Spleen (tissue), 11 donors: Measurements from ENCODE around the gene DHRS2. TPM values are rescaled to one million over a fixed set of nuclear protein-coding genes. Genes with fewer than 3 reads are reported as not detected.

Experiments
- DNase-seq: peaks from one replicate; pipeline ENCODE4 v3.0.0-alpha.2; 2020
- H3K27ac ChIP-seq, 8 donors: fragments of 200-600 bp; sonication (generic) in 7 of 8; 1 replicate in 4 of 8; 2 replicates in 4 of 8; pipeline versions ENCODE4 v1.5.0 to v1.8.0; 2016 to 2021; ENCODE audit warnings: inconsistent platforms in 4 of 8, mild to moderate bottlenecking in 4 of 8, moderate library complexity in 1 of 8
- H3K27me3 ChIP-seq, 7 donors: fragments of 200-600 bp; sonication (generic) in 6 of 7; replicated peaks in 1 of 7; 1 replicate in 4 of 7; 2 replicates in 3 of 7; pipeline versions ENCODE4 v1.5.0 to v1.8.0; 2016 to 2021; ENCODE audit warnings: inconsistent platforms in 3 of 7, mild to moderate bottlenecking in 1 of 7
- H3K36me3 ChIP-seq, 6 donors: fragments of 200-600 bp; sonication (generic) in 5 of 6; 1 replicate in 4 of 6; 2 replicates in 2 of 6; pipeline versions ENCODE4 v1.5.0 to v1.8.0; 2016 to 2021; ENCODE audit warnings: inconsistent platforms in 2 of 6
- H3K4me1 ChIP-seq, 6 donors: fragments of 200-600 bp; sonication (generic) in 5 of 6; 1 replicate in 3 of 6; 2 replicates in 3 of 6; pipeline versions ENCODE4 v1.5.0 to v1.8.0; 2016 to 2021; ENCODE audit warnings: inconsistent platforms in 3 of 6
- H3K4me3 ChIP-seq, 8 donors: fragments of 200-600 bp; sonication (generic) in 7 of 8; 1 replicate in 4 of 8; 2 replicates in 4 of 8; pipeline versions ENCODE4 v1.5.0 to v1.8.0; 2016 to 2021; ENCODE audit warnings: inconsistent platforms in 4 of 8, mild to moderate bottlenecking in 4 of 8, moderate library complexity in 2 of 8
- H3K9me3 ChIP-seq, 8 donors: fragments of 200-600 bp; sonication (generic) in 7 of 8; 1 replicate in 4 of 8; 2 replicates in 4 of 8; pipeline versions ENCODE4 v1.5.0 to v1.8.0; 2016 to 2021; ENCODE audit warnings: inconsistent platforms in 4 of 8
- POLR2A ChIP-seq, 3 donors: fragments of 450-650 bp; IDR thresholded peaks; one replicate each; pipeline ENCODE4 v1.5.1; 2017; ENCODE audit warnings: antibody characterized with exemption in 3 of 3, mild to moderate bottlenecking in 1 of 3
- POLR2AphosphoS5 ChIP-seq, 3 donors: sonication (generic); formaldehyde crosslinking; IDR thresholded peaks; one replicate each; pipeline ENCODE4 v1.5.1; 2017; ENCODE audit warnings: antibody characterized with exemption in 3 of 3
- WGBS, 5 donors: extraction: QIAGEN DNeasy Blood & Tissue Kit in 3 of 5; methylation state at CpG; one replicate each; pipeline versions ENCODE4 v1.1.5 to v1.1.7; 2013 to 2018; 5-methylcytosine and 5-hydroxymethylcytosine counted together
- intact Hi-C: fragments of 100-400 bp; cut with DNase I; formaldehyde crosslinking; loops from one replicate; pipeline ENCODE4 v1.15.0; 2023; ENCODE audit warnings: low total_unique reads
- polyA plus RNA-seq, 3 donors: library from polyadenylated mRNA; stranded (reverse); fragments of 200-250 nt; gene quantifications; one replicate each; pipeline ENCODE4 v1.2.1, GENCODE V29; 2013
- total RNA-seq, 7 donors: library from RNA; depleted of rRNA in 3 of 7; stranded (reverse); fragments of >200 nt in 3 of 7; fragmentation: NEBNext Ultra II Directional in 4 of 7; extraction: Animal tissue kit (Norgen Biotek cat#: 25700) in 4 of 7; gene quantifications; one replicate each; pipeline versions ENCODE4 v1.1.0 to v1.2.1, GENCODE V29; 2016 to 2021
- TF ChIP-seq, protein P1 (sequence below), 11 experiments: fragments of 200-600 bp in 7 of 11; fragments of 450-650 bp in 4 of 11; sonication (generic) in 4 of 11; IDR thresholded peaks in 8 of 11; conservative IDR thresholded peaks in 3 of 11; 1 replicate in 7 of 11; 2 replicates in 4 of 11; pipeline versions ENCODE4 v1.4.0 to v1.8.0; 2016 to 2021; ENCODE audit warnings: antibody characterized with exemption in 11 of 11, inconsistent platforms in 4 of 11, mild to moderate bottlenecking in 1 of 11
- donor health status: healthy with polysubstance abuse.
- donor health status: DM: no; HTN: no; CAD: no; lungs with moderate emphysema.
- donor health status: DM: no; HTN: no; CAD: no.
- donor health status: Bipolar disorder and iron deficiency.
- donor health status: healthy.
- donor health status: DM: no; HTN: no; CAD: no.
- donor health status: DM: yes; HTN: yes; CAD: no.

Gene DHRS2
- total and polyA plus RNA-seq, 10 donors = 3.3 to 30.6 (median 14.1) TPM

DNA sequence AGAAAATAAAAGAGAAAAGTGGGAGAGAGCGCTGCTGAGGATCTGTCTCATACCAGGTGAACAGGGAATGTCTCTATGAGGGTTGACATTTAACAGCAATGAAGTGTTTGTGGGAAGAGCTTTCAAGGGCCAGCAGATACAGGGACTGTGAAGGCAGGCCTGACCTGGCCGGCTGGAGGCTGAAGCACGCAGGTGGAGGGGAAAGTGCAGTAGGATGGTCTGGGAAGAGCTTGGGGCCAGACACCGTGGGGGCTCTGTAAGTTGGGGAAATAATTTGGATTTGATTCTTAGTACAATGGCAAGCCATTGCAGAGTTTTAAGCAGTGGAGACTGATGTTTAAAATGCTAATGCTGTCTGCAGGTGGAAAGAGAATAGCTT is 23.8 kb upstream of the DHRS2 start:
- no peak for DNase-seq
- H3K27ac ChIP-seq = no peak overlapping the region
- H3K4me3 ChIP-seq = no peak overlapping the region

DNA sequence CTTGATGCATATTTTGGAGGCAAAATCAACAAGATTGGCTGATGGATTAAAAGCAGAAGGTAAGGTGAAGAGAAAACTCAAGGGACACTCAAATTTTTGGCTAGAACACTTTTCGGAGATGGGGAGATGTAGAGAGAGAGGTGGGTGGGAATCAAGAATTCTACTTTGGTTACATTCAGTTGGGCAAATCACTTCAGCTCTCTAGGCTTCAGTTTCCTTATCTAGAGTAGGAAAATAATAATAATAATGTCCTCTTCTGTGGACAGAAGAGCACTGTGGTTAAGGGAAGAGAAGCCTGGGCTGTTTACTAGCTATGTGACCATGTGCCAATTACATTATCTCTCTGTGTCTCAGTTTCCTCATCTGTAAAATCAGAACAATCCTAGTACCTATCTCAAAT is 23.4 kb upstream of the DHRS2 start:
- Histone ChIP-seq H3K4me3 (no peak overlapping the region), H3K4me1 (peaks cover 0 to 15% (median 11%) of the 10 kb centered on the region in 6 donors), H3K9me3 (no peaks in the 10 kb centered on the region), H3K36me3 (no peaks in the 10 kb centered on the region), H3K27ac (no peak overlapping the region), H3K27me3 (no peaks in the 10 kb centered on the region)
- TF ChIP-seq, protein P1, sequence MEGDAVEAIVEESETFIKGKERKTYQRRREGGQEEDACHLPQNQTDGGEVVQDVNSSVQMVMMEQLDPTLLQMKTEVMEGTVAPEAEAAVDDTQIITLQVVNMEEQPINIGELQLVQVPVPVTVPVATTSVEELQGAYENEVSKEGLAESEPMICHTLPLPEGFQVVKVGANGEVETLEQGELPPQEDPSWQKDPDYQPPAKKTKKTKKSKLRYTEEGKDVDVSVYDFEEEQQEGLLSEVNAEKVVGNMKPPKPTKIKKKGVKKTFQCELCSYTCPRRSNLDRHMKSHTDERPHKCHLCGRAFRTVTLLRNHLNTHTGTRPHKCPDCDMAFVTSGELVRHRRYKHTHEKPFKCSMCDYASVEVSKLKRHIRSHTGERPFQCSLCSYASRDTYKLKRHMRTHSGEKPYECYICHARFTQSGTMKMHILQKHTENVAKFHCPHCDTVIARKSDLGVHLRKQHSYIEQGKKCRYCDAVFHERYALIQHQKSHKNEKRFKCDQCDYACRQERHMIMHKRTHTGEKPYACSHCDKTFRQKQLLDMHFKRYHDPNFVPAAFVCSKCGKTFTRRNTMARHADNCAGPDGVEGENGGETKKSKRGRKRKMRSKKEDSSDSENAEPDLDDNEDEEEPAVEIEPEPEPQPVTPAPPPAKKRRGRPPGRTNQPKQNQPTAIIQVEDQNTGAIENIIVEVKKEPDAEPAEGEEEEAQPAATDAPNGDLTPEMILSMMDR (IDR thresholded peaks at IDR 0.05 in 8 of 11, conservative IDR thresholded peaks at IDR 0.05 in 3 of 11) = no peak
- no peak for TF ChIP-seq POLR2A (IDR thresholded peaks at IDR 0.05)
- TF ChIP-seq POLR2AphosphoS5 (IDR thresholded peaks at IDR 0.05) = no peak
- 92 to 100% (median 93%) methylated on average over 1 of the region's 1 CpG for WGBS, 5 donors
- intact Hi-C loops = no loop called here
- DNase-seq = no peak

More for the DNA sequence above, 23.8 kb upstream of the DHRS2 start:
- no peaks in the 10 kb centered on the region for H3K9me3 ChIP-seq
- H3K27me3 ChIP-seq = no peaks in the 10 kb centered on the region
- 80 to 90% (median 88%) methylated on average over 4 of the region's 4 CpGs for WGBS, 5 donors
- intact Hi-C loops = no loop called here
- TF ChIP-seq POLR2A (IDR thresholded peaks at IDR 0.05) = no peak
- no peak for TF ChIP-seq POLR2AphosphoS5 (IDR thresholded peaks at IDR 0.05)
- TF ChIP-seq, protein P1 (IDR thresholded peaks at IDR 0.05 in 8 of 11, conservative IDR thresholded peaks at IDR 0.05 in 3 of 11) = no peak
- H3K4me1 ChIP-seq = peaks cover 0 to 15% (median 11%) of the 10 kb centered on the region in 6 donors
- H3K36me3 ChIP-seq = no peaks in the 10 kb centered on the region

DNA sequence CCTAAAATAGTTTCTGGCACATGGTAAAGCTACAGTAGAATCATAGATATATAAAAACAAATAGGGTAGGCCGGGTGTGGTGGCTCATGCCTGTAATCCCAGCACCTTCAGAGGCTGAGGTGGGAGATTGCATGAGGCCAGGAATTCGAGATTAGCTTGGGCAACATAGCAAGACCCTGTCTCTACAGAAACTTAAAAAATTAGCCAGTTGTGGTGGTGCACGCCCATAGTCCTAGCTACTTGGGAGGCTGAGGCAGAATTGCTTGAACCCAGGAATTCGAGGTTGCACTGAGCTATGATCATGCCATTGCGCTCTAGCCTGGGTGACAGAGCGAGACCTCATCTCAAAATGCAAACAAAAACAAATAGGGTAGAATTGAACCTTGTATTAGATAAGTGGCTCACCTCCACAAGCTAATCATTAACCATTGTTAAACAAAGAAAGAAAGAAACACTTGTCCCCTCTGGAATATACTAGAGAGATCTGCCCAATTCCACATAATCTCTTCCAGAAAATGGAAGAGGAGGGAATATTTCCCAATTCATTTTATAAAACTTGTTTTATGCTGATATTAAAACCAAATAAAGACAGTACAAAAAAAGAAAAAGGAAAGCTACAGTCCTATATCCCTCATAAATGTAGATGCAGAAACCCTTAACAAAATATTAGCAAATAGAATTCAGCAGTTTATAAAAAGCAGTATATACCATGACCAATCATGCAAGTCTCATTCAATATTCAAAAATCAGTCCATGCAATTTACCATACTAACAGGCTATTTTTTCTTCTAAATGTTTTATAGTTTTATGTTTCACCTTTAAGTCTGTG is 22.7 kb upstream of the DHRS2 start:
- 82 to 94% (median 86%) methylated on average over 6 of the region's 6 CpGs for WGBS, 5 donors
- no peak for DNase-seq
- intact Hi-C loops = no loop called here
- no peaks in the 10 kb centered on the region for H3K9me3 ChIP-seq
- peaks cover 0 to 15% (median 11%) of the 10 kb centered on the region in 6 donors for H3K4me1 ChIP-seq
- no peaks in the 10 kb centered on the region for H3K27me3 ChIP-seq
- TF ChIP-seq, protein P1 (IDR thresholded peaks at IDR 0.05 in 8 of 11, conservative IDR thresholded peaks at IDR 0.05 in 3 of 11) = no peak
- TF ChIP-seq POLR2AphosphoS5 (IDR thresholded peaks at IDR 0.05) (no peak), POLR2A (IDR thresholded peaks at IDR 0.05) (no peak)
- no peak overlapping the region for H3K4me3 ChIP-seq
- H3K27ac ChIP-seq = no peak overlapping the region
- no peaks in the 10 kb centered on the region for H3K36me3 ChIP-seq

DNA sequence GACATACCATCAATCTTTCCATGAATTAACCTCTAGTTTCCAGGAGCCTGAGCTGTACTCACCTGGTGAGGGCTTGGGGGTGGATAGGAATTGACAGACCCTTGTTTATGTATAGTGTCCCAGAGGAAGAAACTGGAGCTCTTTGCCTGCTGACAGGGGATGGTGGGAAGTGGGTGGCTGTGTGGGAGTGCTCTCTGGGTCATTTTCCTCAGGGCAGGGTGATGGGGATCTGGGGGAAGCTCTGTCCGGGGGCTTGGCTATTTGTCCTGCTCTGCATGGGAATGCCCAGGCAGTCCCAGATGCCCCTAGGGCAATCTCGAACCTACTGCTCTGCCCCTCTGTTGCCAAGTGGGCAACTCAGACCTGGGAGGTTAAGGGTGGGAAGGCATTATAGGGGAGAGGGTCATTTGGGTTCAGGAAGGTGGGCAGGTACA is 21.8 kb upstream of the DHRS2 start:
- no peaks in the 10 kb centered on the region for H3K36me3 ChIP-seq
- no peak overlapping the region for H3K4me3 ChIP-seq
- H3K27me3 ChIP-seq = no peaks in the 10 kb centered on the region
- no peaks in the 10 kb centered on the region for H3K9me3 ChIP-seq
- no peak for DNase-seq
- H3K27ac ChIP-seq = no peak overlapping the region
- WGBS, 5 donors = 65 to 87% (median 75%) methylated on average over 2 of the region's 2 CpGs
- intact Hi-C loops = no loop called here
- H3K4me1 ChIP-seq = peaks cover 0 to 15% (median 11%) of the 10 kb centered on the region in 6 donors
- TF ChIP-seq, protein P1 (IDR thresholded peaks at IDR 0.05 in 8 of 11, conservative IDR thresholded peaks at IDR 0.05 in 3 of 11) = no peak
- TF ChIP-seq POLR2A (IDR thresholded peaks at IDR 0.05) = no peak
- TF ChIP-seq POLR2AphosphoS5 (IDR thresholded peaks at IDR 0.05) = no peak
